ENCODE data around the gene PITPNB.

Gene PITPNB

DNA sequence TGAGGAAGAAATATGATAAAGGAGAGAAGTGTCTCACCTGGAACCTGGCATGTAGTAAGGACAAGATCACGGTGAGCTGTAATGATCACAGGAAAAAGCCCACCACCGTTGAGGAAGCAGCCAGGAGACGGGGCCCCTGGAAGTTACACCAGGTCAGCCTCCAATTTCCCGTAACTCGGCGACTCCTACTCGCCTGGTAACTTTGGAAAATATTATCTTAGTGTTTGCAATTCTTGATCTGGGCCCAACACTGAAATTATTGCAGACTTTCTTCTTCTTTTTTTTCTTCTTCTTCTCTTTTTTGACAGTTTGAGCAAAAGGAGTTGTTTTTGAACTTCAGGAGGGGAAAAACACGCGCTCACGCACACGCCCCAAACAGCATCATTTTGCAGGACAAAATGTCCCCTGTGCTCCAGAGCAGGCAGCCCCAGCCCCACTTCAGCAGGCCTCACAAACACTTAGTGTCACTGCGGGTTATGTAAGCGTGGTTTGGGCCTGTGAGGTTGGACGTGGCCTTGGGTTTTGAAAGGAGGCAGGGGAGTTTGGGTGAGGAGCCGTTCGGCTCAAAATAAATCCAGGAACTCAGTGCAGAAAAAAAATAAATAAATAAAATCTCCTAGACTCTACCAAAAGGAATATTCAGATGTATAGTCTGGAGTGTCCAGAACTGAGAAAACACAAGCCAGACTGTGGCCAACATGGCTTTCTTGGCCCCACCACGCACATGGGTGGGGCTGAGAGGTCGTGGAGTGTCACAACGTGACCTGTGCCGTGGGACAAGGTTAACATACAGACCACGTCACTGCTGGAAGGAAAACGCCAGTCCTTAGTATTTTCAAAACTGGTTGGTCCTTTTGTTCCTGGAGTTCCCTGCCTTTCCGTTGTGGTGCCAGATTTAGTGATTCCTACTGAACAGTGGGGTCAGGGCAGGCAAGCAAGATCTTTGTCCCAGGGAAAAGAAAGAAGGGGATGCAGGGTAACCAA, 91.2 kb downstream of the PITPNB start:
- DNase-seq, result no peak

- DNase-seq, result no peak
Measured at GRCh38 chr22:27825174-27825573, 93.9 kb downstream of the PITPNB start.

GRCh38 chr22:27823221-27823620, 95.8 kb downstream of the PITPNB start:
- DNase-seq, result no peak

- DNase-seq, result no peak
Measured at GRCh38 chr22:27820896-27821866, 97.9 kb downstream of the PITPNB start.

- no peak for DNase-seq
Measured at GRCh38 chr22:27816552-27816951, 102.5 kb downstream of the PITPNB start.

GRCh38 chr22:27815826-27816530, 103.1 kb downstream of the PITPNB start:
- no peak for DNase-seq

DNA sequence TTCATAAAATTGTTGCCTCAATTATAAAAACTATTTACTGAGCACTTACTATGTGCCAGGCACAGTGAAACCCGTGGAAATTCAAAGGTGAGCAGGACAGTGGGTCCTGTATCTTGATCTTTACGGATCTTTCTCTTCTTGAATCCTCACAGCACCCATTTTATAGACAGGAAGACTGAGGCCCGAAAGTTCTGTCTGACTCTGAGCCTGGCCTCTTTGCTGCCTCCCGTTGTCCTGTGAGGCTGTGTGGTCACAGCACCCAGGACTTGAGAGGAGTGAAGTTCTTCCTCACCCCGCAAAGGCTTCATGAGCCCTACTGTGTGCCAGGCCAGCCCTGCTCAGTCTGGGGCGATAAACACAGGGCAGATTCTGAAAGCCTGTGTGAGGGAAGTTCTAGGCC, 104.1 kb downstream of the PITPNB start:
- DNase-seq, result no peak

DNA sequence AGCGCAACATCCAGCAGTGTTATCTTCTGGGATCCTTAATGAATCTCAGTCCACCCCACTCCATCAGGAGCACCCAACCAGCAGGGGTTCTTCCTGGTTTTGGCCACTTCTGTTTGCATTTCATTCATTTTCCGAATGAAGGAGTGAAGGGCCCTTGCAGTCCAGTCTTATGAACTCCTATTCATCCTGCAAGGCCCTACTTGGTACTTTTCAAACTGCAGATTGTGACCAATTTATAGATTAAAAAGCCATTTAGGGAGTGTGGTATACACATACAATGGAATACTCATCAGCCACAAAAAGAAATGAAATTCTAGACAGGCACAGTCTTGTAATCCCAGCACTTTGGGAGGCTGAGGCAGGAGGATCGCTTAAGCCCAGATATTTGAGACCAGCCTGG, 107.3 kb downstream of the PITPNB start:
- DNase-seq, result no peak

GRCh38 chr22:27810609-27811151, 108.4 kb downstream of the PITPNB start:
- no peak for DNase-seq

GRCh38 chr22:27809700-27810608, 109.1 kb downstream of the PITPNB start:
- no peak for DNase-seq

DNA sequence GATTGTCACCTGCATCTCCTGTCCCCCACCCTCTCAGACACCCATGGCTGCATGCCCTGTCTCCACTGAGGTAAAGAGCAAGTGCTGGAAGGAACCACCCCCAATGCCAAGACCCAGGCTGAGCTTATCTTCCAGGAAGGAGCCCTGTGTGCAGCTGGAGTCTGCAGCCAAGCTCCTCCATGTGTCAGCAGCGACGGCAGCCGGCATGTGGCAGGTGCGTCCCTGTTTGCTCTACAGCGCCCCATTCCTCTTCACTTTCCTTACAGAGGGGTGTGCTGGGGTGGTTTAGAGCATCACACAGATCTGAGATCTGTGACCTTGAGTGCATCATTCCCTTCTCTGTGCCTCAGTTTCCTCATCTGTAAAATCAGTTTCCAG, 109.8 kb downstream of the PITPNB start:
- DNase-seq, result no peak

DNA sequence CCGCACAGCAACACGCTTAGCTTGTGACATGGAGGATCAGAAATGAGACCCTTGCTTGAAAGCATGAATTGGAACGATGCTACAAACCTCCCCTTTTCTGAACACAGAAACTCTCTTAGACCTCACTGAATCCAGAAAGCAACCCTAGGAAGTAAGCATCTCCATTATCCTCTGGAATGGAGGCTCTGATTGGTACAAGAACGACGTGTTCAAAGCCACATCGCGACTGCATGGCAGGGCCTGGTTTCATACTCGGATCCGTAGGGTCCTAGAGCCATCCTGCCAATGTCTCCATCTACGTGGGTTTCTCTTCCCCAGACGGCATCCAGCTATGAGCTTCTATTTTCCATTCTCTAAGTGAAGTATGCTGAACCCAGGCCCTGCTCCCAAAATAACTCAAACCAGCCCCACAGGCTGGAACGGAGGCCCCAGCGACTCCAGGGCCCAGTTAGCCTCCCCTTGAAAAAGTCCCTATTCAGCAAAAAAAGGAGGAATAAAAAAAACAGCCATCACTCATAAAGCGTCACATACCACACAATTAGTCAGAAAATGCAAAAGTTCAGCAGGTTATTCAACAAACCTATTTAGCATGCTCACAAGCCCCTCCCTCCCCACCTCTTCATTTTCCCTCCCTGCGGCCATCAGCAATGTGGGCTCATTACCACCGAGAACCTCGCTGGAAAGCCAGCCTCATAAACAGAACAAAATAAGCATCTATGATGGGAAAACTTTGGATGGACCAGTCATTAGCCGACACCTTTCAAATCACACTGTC, 110.4 kb downstream of the PITPNB start:
- DNase-seq, result no peak

DNA sequence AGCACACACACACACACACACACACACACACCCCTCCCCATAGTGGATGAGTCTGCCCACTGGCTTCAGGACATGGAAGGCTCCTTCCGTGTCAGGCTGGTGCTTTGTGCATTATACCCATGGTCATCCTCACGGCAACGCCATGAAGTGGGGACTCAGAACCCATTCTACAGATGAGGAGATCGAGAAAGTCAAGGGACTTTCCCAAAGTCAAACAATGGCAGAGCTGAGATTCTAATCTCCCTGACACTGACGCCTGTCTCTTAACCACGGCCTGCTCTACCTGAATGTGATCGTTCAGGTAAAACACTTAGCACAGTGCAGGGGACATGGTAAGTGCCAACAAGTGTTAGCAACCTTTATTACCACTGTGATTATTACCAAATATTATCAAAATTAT, 113.2 kb downstream of the PITPNB start:
- no peak for DNase-seq

DNA sequence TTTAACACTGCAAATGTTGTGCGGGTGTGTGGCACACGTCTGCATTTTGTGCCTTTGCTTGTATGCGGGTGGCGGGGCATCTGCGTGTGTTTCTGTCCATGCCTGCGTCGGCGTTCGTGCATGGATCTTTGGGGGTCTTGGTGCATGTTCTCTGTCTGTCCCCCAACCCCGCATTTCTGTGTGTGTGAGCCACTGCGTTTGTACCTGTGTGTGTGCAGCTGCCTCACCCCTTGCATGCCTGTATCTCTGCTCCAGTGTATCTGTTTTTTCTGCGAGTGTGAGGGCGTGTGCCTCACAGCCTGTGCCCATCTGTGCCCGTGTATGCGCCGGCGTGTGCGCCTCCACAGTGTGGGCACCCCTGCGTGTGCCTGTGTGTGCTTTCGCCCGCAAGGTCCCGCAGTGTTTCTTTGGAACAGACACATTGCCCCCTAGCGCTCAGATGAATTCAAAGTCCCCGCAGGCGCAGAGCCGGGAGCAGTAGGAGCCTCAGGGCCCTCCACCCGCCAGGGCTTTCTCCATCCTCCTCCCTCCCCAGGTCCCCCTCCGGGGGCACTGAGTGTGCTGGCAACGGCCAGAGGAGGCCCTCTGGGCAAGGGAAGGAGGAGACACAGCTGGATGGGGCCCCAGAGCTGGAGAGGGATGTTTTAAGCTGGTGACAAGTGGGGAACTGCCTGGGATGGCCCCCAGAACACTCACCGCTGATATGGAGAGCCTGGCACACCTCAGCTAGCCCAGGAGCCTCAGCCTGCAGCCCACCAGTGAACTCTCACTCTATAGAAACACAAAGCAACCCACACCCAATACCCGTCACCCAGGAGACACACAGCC, 114.4 kb downstream of the PITPNB start:
- no peak for DNase-seq

GRCh38 chr22:27803841-27804415, 115.1 kb downstream of the PITPNB start:
- DNase-seq, result no peak

- no peak for DNase-seq
Measured at GRCh38 chr22:27802346-27803073, 116.5 kb downstream of the PITPNB start.
